IMR-90 (cell line): ENCODE measurements around the gene C6orf52. TPM values are rescaled to one million over a fixed set of nuclear protein-coding genes. Genes with fewer than 3 reads are reported as not detected.

Source experiments
- ATAC-seq: fragments of 200-7000 bp; cut with Tn5 transposase; 2 replicates; pipeline ENCODE4 v1.9.1; 2020; ENCODE audit warnings: low read depth, mild to moderate bottlenecking, moderate library complexity
- BruUV-seq: library from RNA; stranded (reverse); fragments of 400-500 nt; replicated peaks from 2 replicates; lab custom pipeline; 2021; lab: Mats Ljungman, UMichigan
- CTCF ChIA-PET: fragments of 300-600 bp; formaldehyde crosslinking; extraction: SDS; loops from one replicate; lab custom pipeline; 2021; ENCODE audit warnings: antibody characterized with exemption; lab: Yijun Ruan, JAX
- POLR2A ChIA-PET: fragments of 300-600 bp; sonication (Branson Sonifier 250); formaldehyde crosslinking; loops from one replicate; lab custom pipeline; 2022; ENCODE audit warnings: antibody characterized with exemption; ENCODE audit not compliant: unreplicated experiment; lab: Charles Lee
- DNase-seq: peaks from one replicate; pipeline ENCODE4 v3.0.0; 2013
- H2AFZ ChIP-seq: replicated peaks from 2 replicates; pipeline ENCODE3; 2013; ENCODE audit warnings: low read length, mild to moderate bottlenecking; ENCODE audit not compliant: poor library complexity
- H2AK5ac ChIP-seq: 2 replicates; pipeline ENCODE4 v1.6.1; 2013; ENCODE audit warnings: low read depth, low read length, inconsistent platforms
- H2AK9ac ChIP-seq: replicated peaks from 2 replicates; pipeline ENCODE3; 2013; ENCODE audit warnings: mild to moderate bottlenecking, low read depth, low read length, moderate library complexity; ENCODE audit not compliant: poor library complexity
- H2BK120ac ChIP-seq: 2 replicates; pipeline ENCODE4 v1.6.1; 2013; ENCODE audit warnings: low read depth, low read length, inconsistent platforms
- H2BK15ac ChIP-seq: 3 replicates; pipeline ENCODE4 v1.6.1; 2013; ENCODE audit warnings: low read depth, low read length, inconsistent platforms
- H2BK20ac ChIP-seq: 2 replicates; pipeline ENCODE4 v1.6.1; 2013; ENCODE audit warnings: low read depth, mild to moderate bottlenecking, inconsistent platforms, low read length, moderate library complexity
- H2BK5ac ChIP-seq: 2 replicates; pipeline ENCODE4 v1.6.1; 2013; ENCODE audit warnings: mild to moderate bottlenecking, low read depth, low read length, inconsistent platforms; ENCODE audit not compliant: poor library complexity, severe bottlenecking
- H3K14ac ChIP-seq: replicated peaks from 2 replicates; pipeline ENCODE4 v1.6.1; 2013; ENCODE audit warnings: low read depth, low read length, inconsistent platforms
- H3K18ac ChIP-seq: 2 replicates; pipeline ENCODE4 v1.6.1; 2013; ENCODE audit warnings: low read depth, low read length, control low read depth
- H3K23ac ChIP-seq: 2 replicates; pipeline ENCODE4 v1.6.1; 2013; ENCODE audit warnings: low read depth, low read length, inconsistent platforms
- H3K27ac ChIP-seq: 2 replicates; pipeline ENCODE4 v1.5.1; 2013; ENCODE audit warnings: mild to moderate bottlenecking, control low read depth, low read length; ENCODE audit not compliant: insufficient read depth
- H3K27me3 ChIP-seq: 2 replicates; pipeline ENCODE4 v1.6.1; 2013; ENCODE audit warnings: low read length; ENCODE audit not compliant: control insufficient read depth, insufficient read depth
- H3K36me3 ChIP-seq: 2 replicates; pipeline ENCODE4 v1.6.1; 2013; ENCODE audit warnings: low read length, mixed read lengths; ENCODE audit not compliant: control insufficient read depth, insufficient read depth
- H3K4ac ChIP-seq: 2 replicates; pipeline ENCODE4 v1.6.1; 2013; ENCODE audit warnings: low read depth, low read length, inconsistent platforms
- H3K4me1 ChIP-seq: 2 replicates; pipeline ENCODE4 v1.6.1; 2013; ENCODE audit warnings: low read length, mixed read lengths; ENCODE audit not compliant: control insufficient read depth, insufficient read depth
- H3K4me2 ChIP-seq: 2 replicates; pipeline ENCODE4 v1.6.1; 2013; ENCODE audit warnings: low read depth, mild to moderate bottlenecking, control low read depth, low read length, moderate library complexity
- H3K4me3 ChIP-seq: 2 replicates; pipeline ENCODE4 v1.5.1; 2013; ENCODE audit warnings: low read depth, mild to moderate bottlenecking, control low read depth, low read length, moderate library complexity; ENCODE audit not compliant: insufficient read depth
- H3K56ac ChIP-seq: 2 replicates; pipeline ENCODE4 v1.6.1; 2013; ENCODE audit warnings: low read length, inconsistent platforms; ENCODE audit not compliant: insufficient read depth; ENCODE audit errors: extremely low read depth
- H3K79me1 ChIP-seq, 2 experiments: 2 replicates each; pipeline ENCODE4 v1.6.1; 2013; ENCODE audit warnings: low read length in 2 of 2, inconsistent platforms in 1 of 2, low read depth in 1 of 2
- H3K9ac ChIP-seq: 2 replicates; pipeline ENCODE4 v1.6.1; 2013; ENCODE audit warnings: low read depth, low read length, control low read depth
- H3K9me1 ChIP-seq: 2 replicates; pipeline ENCODE4 v1.6.1; 2013; ENCODE audit warnings: low read length, inconsistent platforms; ENCODE audit not compliant: insufficient read depth
- H3K9me3 ChIP-seq: 2 replicates; pipeline ENCODE4 v1.6.1; 2013; ENCODE audit warnings: low read length; ENCODE audit not compliant: control insufficient read depth, insufficient read depth
- H4K20me1 ChIP-seq: 2 replicates; pipeline ENCODE4 v1.6.1; 2013; ENCODE audit warnings: low read length, inconsistent platforms; ENCODE audit not compliant: insufficient read depth
- H4K5ac ChIP-seq: 2 replicates; pipeline ENCODE4 v1.6.1; 2013; ENCODE audit warnings: mild to moderate bottlenecking, low read depth, low read length, control low read depth
- H4K8ac ChIP-seq, 2 experiments: 2 replicates each; pipeline ENCODE4 v1.6.1; 2013; ENCODE audit warnings: low read depth in 2 of 2, low read length in 2 of 2, control low read depth in 1 of 2, inconsistent platforms in 1 of 2
- H4K91ac ChIP-seq: 2 replicates; pipeline ENCODE4 v1.6.1; 2013; ENCODE audit warnings: low read depth, low read length, inconsistent platforms; ENCODE audit not compliant: insufficient read depth
- BHLHE40 ChIP-seq: fragments of 150-350 bp; IDR thresholded peaks from 2 replicates; pipeline ENCODE4 v1.6.1; 2016; ENCODE audit warnings: mild to moderate bottlenecking, low read depth, low read length
- CEBPB ChIP-seq: IDR thresholded peaks from 2 replicates; pipeline ENCODE4 v1.6.1; 2012; ENCODE audit warnings: low read depth, low read length, improper control_type of control experiment
- CHD1 ChIP-seq: IDR thresholded peaks from 2 replicates; pipeline ENCODE4 v1.6.1; 2012; ENCODE audit warnings: low read depth, low read length, improper control_type of control experiment
- CTCF ChIP-seq: conservative IDR thresholded peaks from 2 replicates; pipeline ENCODE4 v1.5.1; 2012; ENCODE audit warnings: mild to moderate bottlenecking, low read depth, low read length, improper control_type of control experiment
- ELK1 ChIP-seq: fragments of 150-350 bp; IDR thresholded peaks from 2 replicates; pipeline ENCODE4 v1.6.1; 2016; ENCODE audit warnings: low read depth, mild to moderate bottlenecking, low read length, moderate library complexity, borderline replicate concordance
- FOS ChIP-seq: fragments of 150-350 bp; IDR thresholded peaks from 2 replicates; pipeline ENCODE4 v1.6.1; 2016; ENCODE audit warnings: low read depth, low read length
- MAFK ChIP-seq: IDR thresholded peaks from 2 replicates; pipeline ENCODE4 v1.6.1; 2012; ENCODE audit warnings: low read depth, low read length, improper control_type of control experiment
- MAZ ChIP-seq: IDR thresholded peaks from 2 replicates; pipeline ENCODE4 v1.6.1; 2012; ENCODE audit warnings: low read depth, mild to moderate bottlenecking, low read length, improper control_type of control experiment, moderate library complexity, borderline replicate concordance
- MXI1 ChIP-seq: IDR thresholded peaks from 2 replicates; pipeline ENCODE4 v1.6.1; 2012; ENCODE audit warnings: low read depth, mild to moderate bottlenecking, low read length, moderate library complexity, borderline replicate concordance
- NFE2L2 ChIP-seq: fragments of 150-350 bp; IDR thresholded peaks from 2 replicates; pipeline ENCODE4 v1.6.1; 2016; ENCODE audit warnings: low read depth, mild to moderate bottlenecking, low read length
- POLR2A ChIP-seq: IDR thresholded peaks from 2 replicates; pipeline ENCODE4 v1.6.1; 2012; ENCODE audit warnings: mild to moderate bottlenecking, low read depth, low read length
- RAD21 ChIP-seq: IDR thresholded peaks from 2 replicates; pipeline ENCODE4 v1.6.1; 2012; ENCODE audit warnings: low read length, improper control_type of control experiment
- RCOR1 ChIP-seq: IDR thresholded peaks from 2 replicates; pipeline ENCODE4 v1.6.1; 2012; ENCODE audit warnings: mild to moderate bottlenecking, low read length, improper control_type of control experiment; ENCODE audit not compliant: insufficient replicate concordance
- RFX5 ChIP-seq: IDR thresholded peaks from 2 replicates; pipeline ENCODE4 v1.8.0; 2012; ENCODE audit warnings: low read depth, mild to moderate bottlenecking, low read length, moderate library complexity
- SMC3 ChIP-seq: fragments of 150-350 bp; IDR thresholded peaks from 2 replicates; pipeline ENCODE4 v1.6.1; 2016; ENCODE audit warnings: low read depth, mild to moderate bottlenecking, antibody characterized with exemption, low read length, moderate library complexity
- WGBS, 2 experiments: methylation state at CpG; one replicate each; pipeline versions ENCODE4 v1.1.5 to v1.1.7; 2013; ENCODE audit warnings: missing lambda C conversion rate in 2 of 2; ENCODE audit not compliant: insufficient read length in 1 of 2; ENCODE audit errors: extremely low coverage in 2 of 2; 5-methylcytosine and 5-hydroxymethylcytosine counted together
- dilution Hi-C: fragments of 300-500 bp; cut with HindIII; formaldehyde crosslinking; loops from one replicate; pipeline ENCODE4 v1.14.3; 2018; ENCODE audit warnings: low sequenced_read_pairs; ENCODE audit not compliant: unreplicated experiment
- in situ Hi-C: fragments of 300-500 bp; cut with MboI; formaldehyde crosslinking; loops from 3 replicates; pipeline ENCODE4 v1.14.3; 2019; ENCODE audit warnings: low sequenced_read_pairs, inconsistent platforms, mixed read lengths
- intact Hi-C: fragments of 100-400 bp; cut with micrococcal nuclease; formaldehyde crosslinking; loops from 2 replicates; pipeline ENCODE4 v1.10.0; 2022
- polyA plus RNA-seq, 3 experiments: library from polyadenylated mRNA; depleted of rRNA; stranded (reverse); fragments of >200 nt; gene quantifications; 2 replicates each; pipeline ENCODE4 v1.2.3, GENCODE V29; 2012; ENCODE audit warnings: low replicate concordance in 1 of 3
- total RNA-seq: library from RNA; depleted of rRNA; stranded (reverse); fragments of >200 nt; gene quantifications from 2 replicates; pipeline ENCODE4 v1.2.3, GENCODE V29; 2012
- TF ChIP-seq, protein P1 (sequence below): fragments of 150-350 bp; IDR thresholded peaks from 2 replicates; pipeline ENCODE4 v1.6.1; 2017; ENCODE audit warnings: mild to moderate bottlenecking, antibody characterized with exemption, low read length, low read depth

The C6orf52 gene
- total and polyA plus RNA-seq, 2 of the 4 experiments (the other 2 are of a cell fraction), result 0.31 TPM; not detected in 1

GRCh38 chr6:10655508-10656055 is 38.8 kb downstream of the C6orf52 start:
- in situ Hi-C loops, result no loop called here
- BruUV-seq, result no TSS peak
- no CpG with 5 or more reads among the region's 12 CpGs for WGBS, 2 experiments
- no peak overlapping the region for H4K5ac ChIP-seq
- H3K4ac ChIP-seq, result no peak overlapping the region
- no peak overlapping the region for H4K8ac ChIP-seq
- H3K4me3 ChIP-seq, result no peak overlapping the region
- no peak overlapping the region for H2BK15ac ChIP-seq
- no peak for ATAC-seq
- no peak overlapping the region for H3K27ac ChIP-seq
- no peak for TF ChIP-seq FOS
- no peak for TF ChIP-seq CHD1
- no peak for TF ChIP-seq CEBPB
- TF ChIP-seq RAD21, result no peak
- TF ChIP-seq RCOR1, result no peak
- no peak for TF ChIP-seq BHLHE40
- no peak for TF ChIP-seq POLR2A
- no peak for TF ChIP-seq RFX5
- TF ChIP-seq, protein P1, sequence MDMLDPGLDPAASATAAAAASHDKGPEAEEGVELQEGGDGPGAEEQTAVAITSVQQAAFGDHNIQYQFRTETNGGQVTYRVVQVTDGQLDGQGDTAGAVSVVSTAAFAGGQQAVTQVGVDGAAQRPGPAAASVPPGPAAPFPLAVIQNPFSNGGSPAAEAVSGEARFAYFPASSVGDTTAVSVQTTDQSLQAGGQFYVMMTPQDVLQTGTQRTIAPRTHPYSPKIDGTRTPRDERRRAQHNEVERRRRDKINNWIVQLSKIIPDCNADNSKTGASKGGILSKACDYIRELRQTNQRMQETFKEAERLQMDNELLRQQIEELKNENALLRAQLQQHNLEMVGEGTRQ, result no peak
- TF ChIP-seq MXI1, result no peak
- TF ChIP-seq ELK1, result no peak
- no peak for TF ChIP-seq MAFK
- no peak for TF ChIP-seq SMC3
- no peak for TF ChIP-seq CTCF
- no peak for TF ChIP-seq NFE2L2
- TF ChIP-seq MAZ, result no peak
- ChIA-PET POLR2A (no interaction called here), CTCF (no interaction called here)
- H3K9me1 ChIP-seq, result no peaks in the 10 kb centered on the region
- H3K79me1 ChIP-seq, result no peaks in the 10 kb centered on the region
- H3K9ac ChIP-seq, result no peak overlapping the region
- no peak overlapping the region for H4K91ac ChIP-seq
- dilution Hi-C loops, result no loop called here
- no peak overlapping the region for H2AK9ac ChIP-seq
- no peak overlapping the region for H2AFZ ChIP-seq
- no peak for DNase-seq
- no peaks in the 10 kb centered on the region; the same call in 1 of the 2 replicates for H3K27me3 ChIP-seq
- H2BK120ac ChIP-seq, result no peak overlapping the region
- no peak overlapping the region for H3K4me2 ChIP-seq
- H3K9me3 ChIP-seq, result no peaks in the 10 kb centered on the region; the same call in 1 of the 2 replicates
- no peak overlapping the region for H2BK20ac ChIP-seq
- H3K36me3 ChIP-seq, result no peaks in the 10 kb centered on the region
- H3K56ac ChIP-seq, result no peak overlapping the region
- no peak overlapping the region for H3K14ac ChIP-seq
- intact Hi-C loops, result no loop called here
- H3K4me1 ChIP-seq, result no peaks in the 10 kb centered on the region
- no peak overlapping the region for H2AK5ac ChIP-seq
- H4K20me1 ChIP-seq, result no peaks in the 10 kb centered on the region
- H3K18ac ChIP-seq, result no peak overlapping the region
- H2BK5ac ChIP-seq, result no peak overlapping the region
- H3K23ac ChIP-seq, result no peak overlapping the region
